ENCODE results near the gene KRT13. TPM values are rescaled to one million over a fixed set of nuclear protein-coding genes. Genes with fewer than 3 reads are reported as not detected.

The KRT13 gene
- total and polyA plus RNA-seq, 2 donors (not counting 3 experiments of a cell fraction or from before 2014, with no cell fraction given): not detected

- ChIA-PET POLR2A (no interaction called here), CTCF (interaction anchor here (0.7 to 2.0 kb wide), 10 partner anchors 10 to 636 kb away, joined by 3 to 7 read pairs (median 3); no protein-coding TSS in a partner anchor)
- DNase-seq (ENCODE audit: low read depth, low spot score) (no peak), FAIRE-seq (no peak)
- dilution Hi-C loops (cut with MboI; ENCODE audit: extremely low pct_ligation_motif_present, low sequenced_read_pairs): no loop called here
- intact Hi-C loops (cut with micrococcal nuclease): loop anchor here (5.0 kb wide), 1 partner anchor 743 kb away; no protein-coding TSS in a partner anchor
- H3K9ac ChIP-seq (replicated peaks; ENCODE audit: extremely low read depth, insufficient read depth, low read length): no peak overlapping the region
- H4K20me1 ChIP-seq (replicated peaks; ENCODE audit: control insufficient read depth, extremely low read depth, insufficient read depth, low read length): no peaks in the 10 kb centered on the region
- no peaks in the 10 kb centered on the region for H3K27me3 ChIP-seq (ENCODE audit: control insufficient read depth in 2 of 2, insufficient read depth in 2 of 2, low read length in 2 of 2)
- H3K36me3 ChIP-seq (ENCODE audit: control insufficient read depth in 2 of 2, extremely low read depth in 1 of 2, insufficient read depth in 2 of 2, low read length in 2 of 2): no peaks in the 10 kb centered on the region
- no peaks in the 10 kb centered on the region for H3K9me3 ChIP-seq (replicated peaks; ENCODE audit: control insufficient read depth, insufficient read depth, low read length)
- peaks cover 19% of the 10 kb centered on the region for H3K4me1 ChIP-seq (ENCODE audit: control insufficient read depth, extremely low read depth, insufficient read depth, low read length)
- BruUV-seq (replicated peaks): no TSS peak
- no peak overlapping the region for H3K4me3 ChIP-seq (replicated peaks in 1 of 3; ENCODE audit: insufficient read depth in 1 of 3, low read depth in 1 of 3, low read length in 3 of 3)
- no peak overlapping the region for H3K27ac ChIP-seq (ENCODE audit: insufficient read depth, low read depth, low read length)
- H3K79me2 ChIP-seq (ENCODE audit: control insufficient read depth, insufficient read depth, low read length): no peaks in the 10 kb centered on the region
- no peak overlapping the region for H3K4me2 ChIP-seq (ENCODE audit: insufficient read depth, low read length)
- TF ChIP-seq MAX (IDR thresholded peaks at IDR 0.05; ENCODE audit: insufficient read depth, insufficient read length) (no peak), CTCF (IDR thresholded peaks at IDR 0.05; ENCODE audit: extremely low read depth in 1 of 2, insufficient read depth in 1 of 2, low read depth in 1 of 2, low read length in 2 of 2) (no peak), MYC (IDR thresholded peaks at IDR 0.05; ENCODE audit: low read depth, low read length) (no peak), JUN (IDR thresholded peaks at IDR 0.05; ENCODE audit: borderline replicate concordance, insufficient read depth, insufficient read length, low read depth) (no peak), GATA2 (IDR thresholded peaks at IDR 0.05; ENCODE audit: insufficient read depth, insufficient read length, low read depth, low read length) (no peak), POLR2AphosphoS5 (IDR thresholded peaks at IDR 0.05; ENCODE audit: insufficient read depth, low read depth, low read length) (no peak), POLR2A (IDR thresholded peaks at IDR 0.05; ENCODE audit: low read depth, low read length) (no peak), FOS (IDR thresholded peaks at IDR 0.05; ENCODE audit: borderline replicate concordance, insufficient read depth, low read length) (no peak), EZH2 (IDR thresholded peaks at IDR 0.05; ENCODE audit: borderline replicate concordance, low read depth, low read length, severe bottlenecking) (no peak)
- H3K9me1 ChIP-seq (replicated peaks; ENCODE audit: control insufficient read depth, extremely low read depth, insufficient read depth, low read length): no peaks in the 10 kb centered on the region
- H2AFZ ChIP-seq (ENCODE audit: low read depth, low read length): no peak overlapping the region
Observed at GRCh38 chr17:41544935-41545334, 39.5 kb upstream of the KRT13 start.
